Upper lobe of left lung (tissue), 4 donors: ENCODE results near the gene CNTRL.

ENCODE experiments used
- POLR2A ChIP-seq, 4 donors: fragments of 450-650 bp; IDR thresholded peaks; one replicate each; pipeline ENCODE4 v1.5.1; 2016 to 2017; ENCODE audit warnings: antibody characterized with exemption in 4 of 4, mild to moderate bottlenecking in 2 of 4
- POLR2AphosphoS5 ChIP-seq, 2 donors: sonication (generic); formaldehyde crosslinking; IDR thresholded peaks; one replicate each; pipeline ENCODE4 v1.5.1; 2017; ENCODE audit warnings: antibody characterized with exemption in 2 of 2
- TF ChIP-seq, protein P1 (sequence below), 6 experiments: fragments of 450-650 bp in 4 of 6; fragments of 200-600 bp in 2 of 6; sonication (generic) in 2 of 6; IDR thresholded peaks; one replicate each; pipeline ENCODE4 v1.5.1; 2016 to 2019; ENCODE audit warnings: antibody characterized with exemption in 6 of 6

- TF ChIP-seq POLR2AphosphoS5 (IDR thresholded peaks at IDR 0.05) (no peak), POLR2A (IDR thresholded peaks at IDR 0.05) (no peak)
- TF ChIP-seq, protein P1, sequence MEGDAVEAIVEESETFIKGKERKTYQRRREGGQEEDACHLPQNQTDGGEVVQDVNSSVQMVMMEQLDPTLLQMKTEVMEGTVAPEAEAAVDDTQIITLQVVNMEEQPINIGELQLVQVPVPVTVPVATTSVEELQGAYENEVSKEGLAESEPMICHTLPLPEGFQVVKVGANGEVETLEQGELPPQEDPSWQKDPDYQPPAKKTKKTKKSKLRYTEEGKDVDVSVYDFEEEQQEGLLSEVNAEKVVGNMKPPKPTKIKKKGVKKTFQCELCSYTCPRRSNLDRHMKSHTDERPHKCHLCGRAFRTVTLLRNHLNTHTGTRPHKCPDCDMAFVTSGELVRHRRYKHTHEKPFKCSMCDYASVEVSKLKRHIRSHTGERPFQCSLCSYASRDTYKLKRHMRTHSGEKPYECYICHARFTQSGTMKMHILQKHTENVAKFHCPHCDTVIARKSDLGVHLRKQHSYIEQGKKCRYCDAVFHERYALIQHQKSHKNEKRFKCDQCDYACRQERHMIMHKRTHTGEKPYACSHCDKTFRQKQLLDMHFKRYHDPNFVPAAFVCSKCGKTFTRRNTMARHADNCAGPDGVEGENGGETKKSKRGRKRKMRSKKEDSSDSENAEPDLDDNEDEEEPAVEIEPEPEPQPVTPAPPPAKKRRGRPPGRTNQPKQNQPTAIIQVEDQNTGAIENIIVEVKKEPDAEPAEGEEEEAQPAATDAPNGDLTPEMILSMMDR (IDR thresholded peaks at IDR 0.05), result no peak
Measured at GRCh38 chr9:121107881-121108280, 33.1 kb downstream of the CNTRL start.
